MM.1S (cell line): Measurements from ENCODE around the gene FKBP1A.
A peak's percentile ranks its signal among the peaks of the same experiment; 100 is the strongest.

Experiments
- DNase-seq: peaks from one replicate; pipeline ENCODE4 v3.0.0-alpha.2; 2015
- H2AFZ ChIP-seq: fragments of 300-600 bp; sonication (generic); 2 replicates; pipeline ENCODE4 v1.6.0; 2016; ENCODE audit warnings: antibody characterized with exemption, low read length
- H3F3A ChIP-seq: fragments of 300-600 bp; sonication (generic); 2 replicates; pipeline ENCODE4 v1.6.1; 2016; ENCODE audit warnings: mild to moderate bottlenecking, antibody characterized with exemption, low read length, moderate library complexity, mixed read lengths; ENCODE audit not compliant: insufficient read depth
- H3K27ac ChIP-seq: fragments of 300-600 bp; sonication (generic); 2 replicates; pipeline ENCODE4 v1.5.1; 2016; ENCODE audit warnings: mild to moderate bottlenecking, low read length
- H3K27me3 ChIP-seq: fragments of 300-600 bp; sonication (generic); replicated peaks from 2 replicates; pipeline ENCODE4 v1.6.0; 2016; ENCODE audit warnings: low read length; ENCODE audit not compliant: insufficient read depth
- H3K36me3 ChIP-seq: fragments of 300-600 bp; sonication (generic); replicated peaks from 2 replicates; pipeline ENCODE4 v1.6.1; 2016; ENCODE audit warnings: mild to moderate bottlenecking, low read length, mixed read lengths; ENCODE audit not compliant: insufficient read depth
- H3K4me1 ChIP-seq: fragments of 300-600 bp; sonication (generic); 2 replicates; pipeline ENCODE4 v1.6.1; 2016; ENCODE audit warnings: low read length, mixed read lengths
- H3K4me2 ChIP-seq: fragments of 300-600 bp; sonication (generic); 2 replicates; pipeline ENCODE4 v1.6.0; 2016; ENCODE audit warnings: low read depth, low read length
- H3K4me3 ChIP-seq: fragments of 300-600 bp; sonication (generic); 2 replicates; pipeline ENCODE4 v1.5.1; 2016; ENCODE audit warnings: low read length, mixed read lengths
- H3K79me2 ChIP-seq: fragments of 300-600 bp; sonication (generic); 2 replicates; pipeline ENCODE4 v1.6.1; 2016; ENCODE audit warnings: mixed run types, low read length, mixed read lengths
- H3K9ac ChIP-seq: fragments of 300-600 bp; sonication (generic); 2 replicates; pipeline ENCODE4 v1.6.1; 2016; ENCODE audit warnings: low read length, mixed read lengths
- H3K9me2 ChIP-seq: fragments of 300-600 bp; sonication (generic); replicated peaks from 2 replicates; pipeline ENCODE4 v1.6.1; 2016; ENCODE audit warnings: mild to moderate bottlenecking, low read length, mixed read lengths; ENCODE audit not compliant: insufficient read depth
- H3K9me3 ChIP-seq: fragments of 300-600 bp; sonication (generic); replicated peaks from 2 replicates; pipeline ENCODE4 v1.6.1; 2016; ENCODE audit warnings: mild to moderate bottlenecking, low read length, mixed read lengths; ENCODE audit not compliant: insufficient read depth
- H4K20me1 ChIP-seq: fragments of 300-600 bp; sonication (generic); 2 replicates; pipeline ENCODE4 v1.6.1; 2016; ENCODE audit warnings: mild to moderate bottlenecking, low read length, moderate library complexity, mixed read lengths; ENCODE audit not compliant: insufficient read depth
- CTCF ChIP-seq: fragments of 300-600 bp; sonication (generic); IDR thresholded peaks from 2 replicates; pipeline ENCODE4 v1.5.1; 2016; ENCODE audit warnings: antibody characterized with exemption, low read length, mixed read lengths
- EZH2 ChIP-seq: fragments of 300-600 bp; sonication (generic); optimal IDR thresholded peaks from 2 replicates; pipeline ENCODE3; 2017; ENCODE audit warnings: low read depth, mild to moderate bottlenecking, antibody characterized with exemption, low read length, mixed read lengths
- EZH2phosphoT487 ChIP-seq: fragments of 300-600 bp; sonication (generic); IDR thresholded peaks from 2 replicates; pipeline ENCODE4 v1.6.1; 2018; ENCODE audit warnings: antibody characterized with exemption, low read length

Gene FKBP1A

GRCh38 chr20:1392693-1393506 is at the start of gene FKBP1A:
TSS of gene FKBP1A (minus strand) at chr20:1393054. CDS start at chr20:1392998, 56 bp downstream.
- H3K9ac ChIP-seq, result peak within 1 kb of the TSS; percentile 69; the same call in 1 of the 2 replicates
- DNase-seq, result peak; percentile 95
- H3K9me3 ChIP-seq, result no peaks in the 10 kb centered on the region
- no peaks in the 10 kb centered on the region for H3K36me3 ChIP-seq
- no peaks in the 10 kb centered on the region for H3F3A ChIP-seq
- H2AFZ ChIP-seq, result peak within 1 kb of the TSS; percentile 95
- peaks cover 34% of the 10 kb centered on the region for H3K27me3 ChIP-seq
- H3K4me1 ChIP-seq, result peaks cover 14% of the 10 kb centered on the region; the same call in 1 of the 2 replicates
- no peak within 1 kb of the TSS for H3K27ac ChIP-seq
- peak within 1 kb of the TSS; percentile 96 for H3K4me2 ChIP-seq
- H3K9me2 ChIP-seq, result no peaks in the 10 kb centered on the region
- H3K4me3 ChIP-seq, result peak within 1 kb of the TSS; percentile 96
- peaks cover 46% of the 10 kb centered on the region for H3K79me2 ChIP-seq
- peaks cover 19% of the 10 kb centered on the region; the same call in 1 of the 2 replicates for H4K20me1 ChIP-seq
- TF ChIP-seq CTCF (no peak), EZH2phosphoT487 (no peak), EZH2 (no peak)

GRCh38 chr20:1442304-1442703 is 49.5 kb upstream of the FKBP1A start:
- no peak for DNase-seq
- no peak for TF ChIP-seq CTCF
- no peak for TF ChIP-seq EZH2phosphoT487
- TF ChIP-seq EZH2, result no peak
- Histone ChIP-seq H3K4me2 (no peak overlapping the region), H3K36me3 (0 out of 2 replicates have a peak, but pooled peaks cover 10% of the 10 kb centered on the region), H3K9me3 (no peaks in the 10 kb centered on the region), H2AFZ (no peak overlapping the region), H3F3A (no peaks in the 10 kb centered on the region), H3K4me3 (no peak overlapping the region), H3K9ac (no peak overlapping the region), H3K4me1 (no peaks in the 10 kb centered on the region), H3K9me2 (no peaks in the 10 kb centered on the region), H4K20me1 (0 out of 2 replicates have a peak, but pooled peaks cover 3% of the 10 kb centered on the region), H3K27ac (no peak overlapping the region), H3K27me3 (no peaks in the 10 kb centered on the region), H3K79me2 (no peaks in the 10 kb centered on the region)

- Histone ChIP-seq H3K36me3 (0 out of 2 replicates have a peak, but pooled peaks cover 10% of the 10 kb centered on the region), H2AFZ (no peak overlapping the region), H3K4me1 (no peaks in the 10 kb centered on the region), H3K9ac (no peak overlapping the region), H3K27ac (no peak overlapping the region), H3K4me3 (no peak overlapping the region), H3K9me2 (no peaks in the 10 kb centered on the region), H3K27me3 (no peaks in the 10 kb centered on the region), H3K79me2 (no peaks in the 10 kb centered on the region), H3K9me3 (no peaks in the 10 kb centered on the region), H3K4me2 (no peak overlapping the region), H4K20me1 (0 out of 2 replicates have a peak, but pooled peaks cover 3% of the 10 kb centered on the region), H3F3A (no peaks in the 10 kb centered on the region)
- TF ChIP-seq CTCF, result no peak
- TF ChIP-seq EZH2phosphoT487, result no peak
- no peak for TF ChIP-seq EZH2
- no peak for DNase-seq
Measured at GRCh38 chr20:1441133-1441532, 48.3 kb upstream of the FKBP1A start.
